IPS DF 4.7 (cell line): ENCODE data around the gene LTA.

Experiments used
- DNase-seq: peaks from one replicate; pipeline ENCODE4 v3.0.0-alpha.2; 2013; ENCODE audit warnings: low spot score; ENCODE audit errors: extremely low read depth

LTA gene

DNA sequence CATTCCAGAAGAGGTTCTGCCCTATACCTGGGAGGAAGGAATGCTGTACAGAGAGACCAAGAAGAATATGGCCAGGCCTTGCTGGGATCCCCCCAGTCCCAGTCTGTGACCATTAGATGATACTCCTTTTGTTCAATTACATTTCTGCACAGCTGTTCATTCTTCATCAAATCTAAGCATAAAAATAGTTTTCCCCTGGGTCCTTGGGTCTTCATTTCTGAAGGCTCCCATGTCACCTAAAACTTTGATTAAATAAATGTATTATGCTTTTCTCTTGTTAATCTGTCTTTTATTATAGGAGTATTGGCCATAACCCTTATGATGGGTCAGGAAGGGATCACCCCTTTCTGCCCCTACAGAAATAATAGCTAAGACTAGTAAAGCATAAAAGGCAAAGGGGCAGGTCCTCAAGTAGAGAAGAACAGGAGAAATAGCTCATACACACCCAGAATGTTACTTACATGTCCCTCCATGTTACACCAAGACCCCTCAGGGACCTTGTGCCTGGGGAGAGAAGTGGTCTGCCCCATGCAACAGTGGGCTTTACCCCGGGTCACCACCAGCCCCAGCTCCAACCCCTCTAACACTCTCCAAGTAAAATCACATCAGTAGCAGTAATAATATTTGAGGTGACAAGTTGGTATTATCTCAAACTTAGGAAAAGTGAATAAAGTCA is 2.1 kb upstream of the LTA start:
- no peak for DNase-seq

GRCh38 chr6:31573239-31574105 is 1.4 kb downstream of the LTA start:
- DNase-seq: no peak

DNA sequence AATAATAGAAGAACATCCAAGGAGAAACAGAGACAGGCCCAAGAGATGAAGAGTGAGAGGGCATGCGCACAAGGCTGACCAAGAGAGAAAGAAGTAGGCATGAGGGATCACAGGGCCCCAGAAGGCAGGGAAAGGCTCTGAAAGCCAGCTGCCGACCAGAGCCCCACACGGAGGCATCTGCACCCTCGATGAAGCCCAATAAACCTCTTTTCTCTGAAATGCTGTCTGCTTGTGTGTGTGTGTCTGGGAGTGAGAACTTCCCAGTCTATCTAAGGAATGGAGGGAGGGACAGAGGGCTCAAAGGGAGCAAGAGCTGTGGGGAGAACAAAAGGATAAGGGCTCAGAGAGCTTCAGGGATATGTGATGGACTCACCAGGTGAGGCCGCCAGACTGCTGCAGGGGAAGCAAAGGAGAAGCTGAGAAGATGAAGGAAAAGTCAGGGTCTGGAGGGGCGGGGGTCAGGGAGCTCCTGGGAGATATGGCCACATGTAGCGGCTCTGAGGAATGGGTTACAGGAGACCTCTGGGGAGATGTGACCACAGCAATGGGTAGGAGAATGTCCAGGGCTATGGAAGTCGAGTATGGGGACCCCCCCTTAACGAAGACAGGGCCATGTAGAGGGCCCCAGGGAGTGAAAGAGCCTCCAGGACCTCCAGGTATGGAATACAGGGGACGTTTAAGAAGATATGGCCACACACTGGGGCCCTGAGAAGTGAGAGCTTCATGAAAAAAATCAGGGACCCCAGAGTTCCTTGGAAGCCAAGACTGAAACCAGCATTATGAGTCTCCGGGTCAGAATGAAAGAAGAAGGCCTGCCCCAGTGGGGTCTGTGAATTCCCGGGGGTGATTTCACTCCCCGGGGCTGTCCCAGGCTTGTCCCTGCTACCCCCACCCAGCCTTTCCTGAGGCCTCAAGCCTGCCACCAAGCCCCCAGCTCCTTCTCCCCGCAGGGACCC is 2.3 kb downstream of the LTA start:
- no peak for DNase-seq

DNA sequence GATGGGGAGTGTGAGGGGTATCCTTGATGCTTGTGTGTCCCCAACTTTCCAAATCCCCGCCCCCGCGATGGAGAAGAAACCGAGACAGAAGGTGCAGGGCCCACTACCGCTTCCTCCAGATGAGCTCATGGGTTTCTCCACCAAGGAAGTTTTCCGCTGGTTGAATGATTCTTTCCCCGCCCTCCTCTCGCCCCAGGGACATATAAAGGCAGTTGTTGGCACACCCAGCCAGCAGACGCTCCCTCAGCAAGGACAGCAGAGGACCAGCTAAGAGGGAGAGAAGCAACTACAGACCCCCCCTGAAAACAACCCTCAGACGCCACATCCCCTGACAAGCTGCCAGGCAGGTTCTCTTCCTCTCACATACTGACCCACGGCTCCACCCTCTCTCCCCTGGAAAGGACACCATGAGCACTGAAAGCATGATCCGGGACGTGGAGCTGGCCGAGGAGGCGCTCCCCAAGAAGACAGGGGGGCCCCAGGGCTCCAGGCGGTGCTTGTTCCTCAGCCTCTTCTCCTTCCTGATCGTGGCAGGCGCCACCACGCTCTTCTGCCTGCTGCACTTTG is 3.3 kb downstream of the LTA start, which contains the start of gene TNF:
TNF (plus strand) TSS at position 231 of the 567 bp plus-strand sequence; CDS start at position 408, 177 bp downstream.
- no peak for DNase-seq

GRCh38 chr6:31575952-31576685 is 4.0 kb downstream of the LTA start:
- DNase-seq: no peak

DNA sequence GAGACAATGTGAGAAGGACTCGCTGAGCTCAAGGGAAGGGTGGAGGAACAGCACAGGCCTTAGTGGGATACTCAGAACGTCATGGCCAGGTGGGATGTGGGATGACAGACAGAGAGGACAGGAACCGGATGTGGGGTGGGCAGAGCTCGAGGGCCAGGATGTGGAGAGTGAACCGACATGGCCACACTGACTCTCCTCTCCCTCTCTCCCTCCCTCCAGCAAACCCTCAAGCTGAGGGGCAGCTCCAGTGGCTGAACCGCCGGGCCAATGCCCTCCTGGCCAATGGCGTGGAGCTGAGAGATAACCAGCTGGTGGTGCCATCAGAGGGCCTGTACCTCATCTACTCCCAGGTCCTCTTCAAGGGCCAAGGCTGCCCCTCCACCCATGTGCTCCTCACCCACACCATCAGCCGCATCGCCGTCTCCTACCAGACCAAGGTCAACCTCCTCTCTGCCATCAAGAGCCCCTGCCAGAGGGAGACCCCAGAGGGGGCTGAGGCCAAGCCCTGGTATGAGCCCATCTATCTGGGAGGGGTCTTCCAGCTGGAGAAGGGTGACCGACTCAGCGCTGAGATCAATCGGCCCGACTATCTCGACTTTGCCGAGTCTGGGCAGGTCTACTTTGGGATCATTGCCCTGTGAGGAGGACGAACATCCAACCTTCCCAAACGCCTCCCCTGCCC is 4.9 kb downstream of the LTA start:
- DNase-seq: no peak

DNA sequence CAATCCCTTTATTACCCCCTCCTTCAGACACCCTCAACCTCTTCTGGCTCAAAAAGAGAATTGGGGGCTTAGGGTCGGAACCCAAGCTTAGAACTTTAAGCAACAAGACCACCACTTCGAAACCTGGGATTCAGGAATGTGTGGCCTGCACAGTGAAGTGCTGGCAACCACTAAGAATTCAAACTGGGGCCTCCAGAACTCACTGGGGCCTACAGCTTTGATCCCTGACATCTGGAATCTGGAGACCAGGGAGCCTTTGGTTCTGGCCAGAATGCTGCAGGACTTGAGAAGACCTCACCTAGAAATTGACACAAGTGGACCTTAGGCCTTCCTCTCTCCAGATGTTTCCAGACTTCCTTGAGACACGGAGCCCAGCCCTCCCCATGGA is 5.5 kb downstream of the LTA start:
- no peak for DNase-seq

GRCh38 chr6:31578184-31579118 is 6.4 kb downstream of the LTA start:
- DNase-seq: no peak

DNA sequence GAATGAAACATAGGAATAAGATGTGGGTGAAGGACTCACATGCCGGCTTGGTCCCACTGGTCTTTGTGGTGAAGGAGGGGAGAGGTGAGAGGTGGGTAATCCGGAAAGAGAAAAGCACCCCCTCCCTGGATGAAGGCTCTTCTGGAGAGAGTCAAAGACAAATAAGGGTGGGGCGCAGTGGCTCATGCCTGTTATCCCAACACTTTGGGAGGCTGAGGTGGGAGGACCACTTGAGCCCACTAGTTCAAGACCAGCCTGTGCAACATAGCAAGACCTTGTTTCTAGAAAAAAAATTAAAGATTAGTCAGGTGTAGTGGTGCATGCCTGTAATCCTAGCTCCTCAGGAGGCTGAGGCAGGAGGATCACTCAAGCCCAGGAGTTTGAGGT is 7.0 kb downstream of the LTA start:
- no peak for DNase-seq

DNA sequence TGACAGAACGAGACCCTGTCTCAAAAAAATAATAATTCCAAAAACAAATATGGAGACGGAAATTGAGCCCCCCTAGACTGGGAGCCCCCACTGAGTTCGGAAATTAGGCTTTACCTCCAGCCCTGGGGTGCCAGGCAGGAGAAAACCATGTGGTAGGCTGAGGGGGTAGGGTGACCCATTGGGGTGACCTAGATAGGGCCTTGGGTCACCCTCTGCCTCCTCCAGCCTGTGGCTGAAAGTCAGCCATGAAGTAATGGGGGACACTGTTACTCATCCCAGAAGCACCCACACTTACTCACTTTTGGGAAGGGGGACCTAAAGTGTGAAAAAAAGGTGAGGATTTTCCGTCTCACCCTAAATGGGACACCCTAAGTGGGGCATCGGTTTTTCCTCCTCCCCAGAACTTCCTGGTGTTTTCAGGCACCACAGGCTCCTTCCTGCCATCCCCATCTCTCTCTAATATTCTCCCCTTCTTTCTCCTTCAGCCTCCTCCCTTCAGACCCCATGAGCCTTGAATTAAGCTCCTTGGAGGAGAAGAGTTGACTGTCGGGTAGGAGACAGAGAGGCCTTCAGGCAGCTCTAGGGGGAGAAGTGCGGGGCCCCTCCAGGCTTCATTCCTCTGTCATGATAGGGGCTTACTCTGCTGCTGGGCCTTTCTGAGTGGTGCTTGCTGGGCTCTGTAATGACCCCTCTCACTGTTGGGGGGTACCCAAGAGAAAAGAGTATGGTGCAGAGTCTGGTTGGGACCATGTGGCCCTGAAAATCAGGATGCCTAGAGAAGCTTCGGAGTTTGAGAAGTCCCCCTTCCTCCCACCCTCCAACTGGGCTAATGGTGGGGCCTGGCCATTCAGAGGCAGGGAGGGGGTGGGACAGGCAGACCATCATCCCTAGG is 7.7 kb downstream of the LTA start:
- no peak for DNase-seq

DNA sequence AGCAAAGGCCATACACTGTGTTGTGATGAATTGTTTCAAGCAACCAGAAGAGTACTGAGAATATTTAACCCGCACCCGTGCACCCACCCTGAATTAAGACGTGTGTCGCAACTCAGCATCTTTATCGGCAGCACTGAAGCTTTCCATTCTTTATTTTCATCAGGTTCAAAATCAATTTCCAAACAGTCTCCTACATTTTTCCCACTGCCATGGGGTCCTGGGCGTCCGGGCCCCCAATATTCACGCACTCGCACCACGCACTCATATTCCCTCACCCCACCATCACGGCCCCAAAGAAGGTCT is 8.3 kb downstream of the LTA start:
- no peak for DNase-seq

- no peak for DNase-seq
Measured at GRCh38 chr6:31580807-31581433, 8.8 kb downstream of the LTA start.

GRCh38 chr6:31581434-31582229 is 9.5 kb downstream of the LTA start:
- DNase-seq: no peak

DNA sequence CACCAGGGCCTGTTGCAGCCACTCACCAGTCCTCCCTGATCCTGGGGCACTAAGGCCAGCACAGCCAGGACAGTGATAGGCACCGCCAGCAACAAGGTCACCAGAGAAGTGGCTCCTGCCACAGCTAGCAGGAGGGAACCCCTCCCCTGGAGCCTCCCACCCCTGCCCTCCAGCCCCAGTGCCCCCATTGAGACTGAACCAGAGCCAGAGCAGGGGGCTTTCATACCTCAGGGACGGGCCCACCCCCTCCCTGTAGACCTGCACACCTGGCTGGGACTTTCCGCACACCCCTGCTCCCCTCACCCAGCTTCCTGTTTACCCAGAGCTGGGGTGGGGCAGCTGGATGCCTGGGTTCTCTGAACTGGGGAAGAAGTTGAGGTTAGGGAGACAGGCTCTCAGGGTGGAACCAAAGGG is 10.1 kb downstream of the LTA start, which contains the start of gene LTB:
LTB (minus strand) TSS at position 195 of the 414 bp plus-strand sequence; CDS start at position 188, 7 bp downstream.
- DNase-seq: no peak

DNA sequence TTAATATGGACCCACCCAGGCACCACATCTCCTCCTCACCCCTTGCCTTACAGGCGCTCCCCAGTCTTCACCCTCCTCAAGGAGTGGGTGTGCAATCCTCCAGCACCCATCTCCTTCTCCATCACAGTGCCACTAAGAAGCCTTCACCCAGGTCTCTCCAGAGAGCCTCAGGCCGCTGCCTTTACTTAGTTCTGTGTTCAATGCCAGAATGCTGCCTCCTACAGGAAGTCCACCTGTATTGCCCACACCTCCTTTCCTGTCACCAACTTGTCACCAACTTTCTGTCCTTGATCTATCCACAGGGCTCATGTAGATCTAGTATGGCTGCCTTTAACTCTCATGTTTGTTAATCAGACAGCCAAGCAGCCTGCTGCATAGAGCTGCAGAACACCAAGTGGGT is 13.4 kb downstream of the LTA start:
- DNase-seq: no peak

DNA sequence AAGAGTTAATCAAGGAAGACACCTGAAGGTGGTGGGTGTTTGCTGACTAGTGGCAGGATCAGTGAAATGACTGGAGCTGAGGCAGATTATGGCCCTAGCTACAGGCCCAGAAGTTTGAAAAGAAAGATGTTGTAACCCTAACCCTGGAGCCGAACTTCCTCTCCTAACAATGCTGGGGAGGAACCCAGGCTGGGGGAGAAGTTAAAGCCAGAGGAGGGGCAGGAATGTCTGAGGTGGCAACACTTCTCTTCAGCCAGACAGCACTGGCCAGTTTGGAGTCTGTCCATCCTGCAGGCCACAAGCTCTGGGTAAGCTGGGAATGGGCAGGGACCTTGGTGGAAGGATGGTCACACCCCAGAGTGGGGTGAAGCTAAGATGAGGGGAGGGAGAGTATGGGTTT is 13.9 kb downstream of the LTA start, which contains the start of gene LST1:
LST1 (plus strand) TSS at position 270 of the 400 bp plus-strand sequence. CDS start 1,023 bp downstream, outside the sequence.
- DNase-seq: no peak
